ENCODE data around the gene EIF4E3.

- no peak for TF ChIP-seq EZH2 (IDR thresholded peaks at IDR 0.05; ENCODE audit: borderline replicate concordance, insufficient read depth, low read length, poor library complexity, severe bottlenecking)
- no peak for TF ChIP-seq CTCF (IDR thresholded peaks at IDR 0.05; ENCODE audit: poor library complexity, severe bottlenecking)
- no peak for TF ChIP-seq SMC3 (conservative IDR thresholded peaks at IDR 0.05; ENCODE audit: poor library complexity)
- TF ChIP-seq TAF1 (IDR thresholded peaks at IDR 0.05; ENCODE audit: low read depth): no peak
- no peak for TF ChIP-seq POLR2AphosphoS5 (IDR thresholded peaks at IDR 0.05)
- TF ChIP-seq EP300 (conservative IDR thresholded peaks at IDR 0.05; ENCODE audit: poor library complexity, severe bottlenecking): no peak
- no peak for TF ChIP-seq REST (IDR thresholded peaks at IDR 0.05; ENCODE audit: borderline replicate concordance)
- no peak for TF ChIP-seq RAD21 (conservative IDR thresholded peaks at IDR 0.05)
These were observed 89.2 kb downstream of the EIF4E3 start for GRCh38 chr3:71636001-71636400.

Measured in neural cell (in vitro differentiated cells).